Measurements from ENCODE around the gene COL28A1.
"Not testable (repeated sequence)": the region's sequence is repeated elsewhere in the genome, so short reads cannot be mapped to it uniquely, and the experiment has no call there.

The COL28A1 gene

GRCh38 chr7:7424151-7424873, 111.4 kb downstream of the COL28A1 start:
- Mint-ChIP-seq H3K4me1 (ENCODE audit: low read depth) (peaks cover 8% of the 10 kb centered on the region), H3K9me3 (no peaks in the 10 kb centered on the region), H3K27me3 (ENCODE audit: low read depth) (peaks cover 11% of the 10 kb centered on the region), H3K36me3 (ENCODE audit: low read depth) (no peaks in the 10 kb centered on the region), H3K27ac (no peak overlapping the region), H3K4me3 (peak overlapping the region; percentile 67)
- peak; percentile 8 for DNase-seq (ENCODE audit: low spot score)

DNA sequence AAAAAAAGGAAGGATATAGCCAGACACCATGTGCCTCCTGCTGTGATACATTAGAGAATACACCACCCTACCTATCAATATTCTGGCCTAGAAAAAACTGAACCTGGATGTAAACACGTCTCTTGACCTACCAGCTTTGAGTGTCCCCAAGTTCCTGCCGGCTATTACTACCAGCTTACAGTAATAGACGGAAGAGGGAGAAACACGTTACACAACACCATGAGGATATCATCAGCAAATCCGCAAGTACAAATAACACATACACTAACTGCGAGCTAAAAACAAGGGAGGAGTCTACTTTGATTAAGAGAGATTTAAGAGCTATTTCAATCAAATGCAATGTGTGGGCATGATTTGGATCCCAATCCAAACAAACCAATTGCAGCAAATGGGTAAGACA, 113.0 kb downstream of the COL28A1 start:
- H3K4me1 Mint-ChIP-seq (ENCODE audit: low read depth): peaks cover 8% of the 10 kb centered on the region
- peaks cover 4% of the 10 kb centered on the region for H3K27me3 Mint-ChIP-seq (ENCODE audit: low read depth)
- no peak overlapping the region for H3K27ac Mint-ChIP-seq
- DNase-seq (ENCODE audit: low spot score): no peak
- no peaks in the 10 kb centered on the region for H3K9me3 Mint-ChIP-seq
- no peak overlapping the region for H3K4me3 Mint-ChIP-seq
- H3K36me3 Mint-ChIP-seq (ENCODE audit: low read depth): no peaks in the 10 kb centered on the region

DNA sequence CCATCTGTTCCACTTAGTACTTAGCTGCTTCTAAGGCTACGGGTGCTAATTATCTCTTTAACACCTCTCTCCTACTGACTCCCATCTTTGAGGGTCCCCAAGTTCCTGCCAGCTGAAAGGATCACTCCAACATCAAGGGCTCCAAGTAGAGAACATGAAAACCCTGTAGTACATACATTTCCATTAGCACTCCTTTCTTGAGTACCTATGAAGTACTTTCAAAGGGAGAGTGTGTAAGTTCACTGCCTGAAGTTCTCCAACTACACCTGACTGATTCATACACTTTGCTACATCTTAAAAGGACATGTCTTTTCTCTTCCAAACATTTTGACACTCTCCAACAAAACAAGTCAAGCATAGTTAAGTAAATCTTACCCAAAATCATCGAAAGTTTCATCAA, 113.8 kb downstream of the COL28A1 start:
- Mint-ChIP-seq H3K9me3 (no peaks in the 10 kb centered on the region), H3K27ac (no peak overlapping the region), H3K4me1 (ENCODE audit: low read depth) (peaks cover 8% of the 10 kb centered on the region), H3K27me3 (ENCODE audit: low read depth) (peaks cover 3% of the 10 kb centered on the region), H3K36me3 (ENCODE audit: low read depth) (no peaks in the 10 kb centered on the region), H3K4me3 (no peak overlapping the region)
- DNase-seq (ENCODE audit: low spot score): no peak

- H3K36me3 Mint-ChIP-seq (ENCODE audit: low read depth): no peaks in the 10 kb centered on the region
- H3K9me3 Mint-ChIP-seq: no peaks in the 10 kb centered on the region
- H3K4me3 Mint-ChIP-seq: no peak overlapping the region
- DNase-seq (ENCODE audit: low spot score): no peak
- peaks cover 10% of the 10 kb centered on the region for H3K4me1 Mint-ChIP-seq (ENCODE audit: low read depth)
- peaks cover 2% of the 10 kb centered on the region for H3K27me3 Mint-ChIP-seq (ENCODE audit: low read depth)
- H3K27ac Mint-ChIP-seq: no peak overlapping the region
Observed at GRCh38 chr7:7418997-7419396, 116.7 kb downstream of the COL28A1 start.

DNA sequence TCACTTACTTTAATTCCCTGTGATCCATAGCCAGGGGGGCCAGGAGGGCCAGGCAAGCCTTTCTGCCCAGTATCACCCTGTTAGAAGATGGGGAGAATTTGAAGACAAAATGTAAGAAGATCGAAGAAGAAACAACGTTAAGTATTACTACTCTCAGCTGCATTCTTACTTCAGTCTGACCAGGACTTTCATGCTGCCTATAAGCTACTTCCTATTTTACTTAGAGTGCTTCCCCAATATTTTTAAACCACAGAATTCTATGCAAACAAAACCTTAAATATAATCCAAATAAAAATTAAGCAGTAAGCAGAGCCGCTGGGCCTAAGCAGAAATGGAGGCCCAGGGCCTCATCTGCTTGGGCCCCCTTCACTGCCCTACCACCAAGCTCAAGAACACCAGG, 117.8 kb downstream of the COL28A1 start:
- Mint-ChIP-seq H3K27me3 (ENCODE audit: low read depth) (peaks cover 2% of the 10 kb centered on the region), H3K9me3 (no peaks in the 10 kb centered on the region), H3K4me3 (no peak overlapping the region), H3K4me1 (ENCODE audit: low read depth) (peaks cover 10% of the 10 kb centered on the region), H3K36me3 (ENCODE audit: low read depth) (no peaks in the 10 kb centered on the region), H3K27ac (no peak overlapping the region)
- no peak for DNase-seq (ENCODE audit: low spot score)

- Mint-ChIP-seq H3K9me3 (no peaks in the 10 kb centered on the region), H3K27ac (no peak overlapping the region), H3K4me3 (no peak overlapping the region), H3K36me3 (ENCODE audit: low read depth) (no peaks in the 10 kb centered on the region), H3K27me3 (ENCODE audit: low read depth) (peaks cover 2% of the 10 kb centered on the region), H3K4me1 (ENCODE audit: low read depth) (peaks cover 10% of the 10 kb centered on the region)
- no peak for DNase-seq (ENCODE audit: low spot score)
Observed at GRCh38 chr7:7417414-7417813, 118.3 kb downstream of the COL28A1 start.

- peak overlapping the region; percentile 42 for H3K27ac Mint-ChIP-seq
- H3K36me3 Mint-ChIP-seq (ENCODE audit: low read depth): no peaks in the 10 kb centered on the region
- H3K27me3 Mint-ChIP-seq (ENCODE audit: low read depth): peaks cover 2% of the 10 kb centered on the region
- H3K9me3 Mint-ChIP-seq: no peaks in the 10 kb centered on the region
- no peak for DNase-seq (ENCODE audit: low spot score)
- H3K4me1 Mint-ChIP-seq (ENCODE audit: low read depth): peaks cover 10% of the 10 kb centered on the region
- no peak overlapping the region for H3K4me3 Mint-ChIP-seq
Observed at GRCh38 chr7:7416031-7416858, 119.4 kb downstream of the COL28A1 start.

DNA sequence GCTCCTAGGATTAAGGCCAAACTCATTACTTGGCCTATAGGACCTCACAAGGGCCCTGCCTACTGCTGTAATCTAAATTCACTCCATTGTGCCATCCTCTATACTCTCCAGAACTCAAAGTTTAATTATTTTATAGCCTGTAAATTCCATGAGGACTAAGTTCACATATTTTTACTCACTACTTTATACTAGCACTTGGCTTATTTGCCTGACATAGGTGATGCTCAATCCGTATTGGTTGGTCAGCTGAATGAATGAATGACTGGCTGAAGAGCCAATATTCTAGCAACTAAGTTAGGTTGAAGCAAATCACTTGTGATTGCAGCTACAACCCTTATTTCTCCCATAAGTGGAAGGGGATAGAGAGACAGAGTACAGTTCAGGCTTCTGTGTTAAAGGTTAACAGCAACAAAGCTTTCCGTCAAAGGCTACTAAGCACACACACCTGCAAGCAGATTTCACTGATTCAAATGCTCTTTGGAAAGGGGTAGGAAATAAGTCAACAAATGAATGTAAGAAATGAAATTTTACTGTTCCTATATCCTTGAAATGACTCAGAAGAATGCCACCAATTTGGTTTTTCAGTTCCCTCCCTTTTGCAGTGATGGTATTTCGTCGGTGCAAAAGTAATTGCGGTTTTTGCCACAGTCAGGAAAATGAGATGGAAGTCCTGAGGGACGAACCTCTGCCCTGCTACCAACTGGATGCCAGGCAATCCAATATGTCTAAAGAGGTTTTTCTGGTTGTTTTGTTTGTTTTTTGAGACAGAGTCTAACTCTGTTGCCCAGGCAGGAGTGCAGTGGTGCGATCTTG, 120.7 kb downstream of the COL28A1 start:
- peaks cover 10% of the 10 kb centered on the region for H3K4me1 Mint-ChIP-seq (ENCODE audit: low read depth)
- no peaks in the 10 kb centered on the region for H3K36me3 Mint-ChIP-seq (ENCODE audit: low read depth)
- no peak overlapping the region for H3K27ac Mint-ChIP-seq
- peaks cover 2% of the 10 kb centered on the region for H3K27me3 Mint-ChIP-seq (ENCODE audit: low read depth)
- no peak for DNase-seq (ENCODE audit: low spot score)
- H3K4me3 Mint-ChIP-seq: no peak overlapping the region
- no peaks in the 10 kb centered on the region for H3K9me3 Mint-ChIP-seq

DNA sequence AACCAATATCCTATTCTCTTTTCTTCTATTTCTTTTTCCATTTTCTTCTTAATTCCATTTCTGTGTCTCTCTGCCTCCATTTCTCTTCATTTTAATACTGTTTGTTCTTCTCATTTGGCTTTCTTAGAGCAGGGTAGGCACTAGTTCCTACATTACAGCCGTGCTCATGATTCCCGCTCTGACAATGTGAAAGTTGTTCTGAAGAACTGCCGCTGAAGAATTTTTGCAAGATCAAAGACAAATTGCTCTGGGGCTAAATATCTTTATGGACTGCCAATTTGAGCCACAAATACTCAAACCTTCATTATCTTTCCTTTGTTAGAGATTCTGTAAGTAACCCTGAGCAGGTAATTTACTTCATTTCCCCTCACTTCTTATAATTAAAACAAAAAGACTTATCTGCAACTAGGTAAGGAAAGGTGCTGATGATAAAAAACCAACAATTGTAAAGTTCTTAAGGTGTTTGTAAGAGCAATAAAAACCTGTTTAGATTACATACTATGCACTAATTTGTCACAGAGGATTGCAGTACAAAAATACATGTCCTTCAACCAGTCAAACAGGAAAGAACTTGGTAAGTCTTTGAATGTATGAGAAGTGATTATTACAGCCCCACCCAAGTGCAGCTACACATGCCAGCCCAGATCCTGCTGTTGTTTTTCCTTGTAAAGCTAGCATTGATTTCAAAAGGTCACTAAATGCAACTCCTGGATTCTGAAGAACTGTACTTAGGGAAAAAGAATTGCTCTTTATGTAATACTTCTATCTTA, 127.5 kb downstream of the COL28A1 start:
- no peak for DNase-seq (ENCODE audit: low spot score)
- no peak overlapping the region for H3K27ac Mint-ChIP-seq
- H3K36me3 Mint-ChIP-seq (ENCODE audit: low read depth): no peaks in the 10 kb centered on the region
- peaks cover 20% of the 10 kb centered on the region for H3K27me3 Mint-ChIP-seq (ENCODE audit: low read depth)
- H3K4me3 Mint-ChIP-seq: no peak overlapping the region
- H3K4me1 Mint-ChIP-seq (ENCODE audit: low read depth): no peaks in the 10 kb centered on the region
- peaks cover 11% of the 10 kb centered on the region for H3K9me3 Mint-ChIP-seq

GRCh38 chr7:7405461-7405860, 130.2 kb downstream of the COL28A1 start:
- DNase-seq (ENCODE audit: low spot score): no peak
- Mint-ChIP-seq H3K36me3 (ENCODE audit: low read depth) (no peaks in the 10 kb centered on the region), H3K4me1 (ENCODE audit: low read depth) (no peaks in the 10 kb centered on the region), H3K9me3 (peaks cover 11% of the 10 kb centered on the region), H3K27ac (no peak overlapping the region), H3K27me3 (ENCODE audit: low read depth) (peaks cover 23% of the 10 kb centered on the region), H3K4me3 (no peak overlapping the region)

DNA sequence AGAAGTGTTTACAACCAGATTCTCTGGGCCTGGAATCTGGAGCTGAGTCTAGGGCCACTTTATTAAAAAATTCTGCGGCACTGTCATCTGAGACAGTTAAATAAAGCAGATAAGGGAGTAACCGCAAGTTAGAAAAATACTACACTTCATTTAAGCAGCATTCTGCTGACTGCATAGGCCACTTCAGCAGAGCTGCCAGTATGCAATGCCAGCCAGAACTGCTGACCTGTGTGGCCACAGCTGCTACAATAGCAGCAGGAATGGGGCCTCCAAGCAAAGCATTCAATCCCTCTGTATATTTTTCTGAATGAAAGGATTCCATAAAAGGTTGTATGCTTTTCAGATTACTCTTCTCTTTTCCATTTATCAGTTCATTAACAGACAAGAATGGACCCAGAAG, 136.0 kb downstream of the COL28A1 start:
- H3K36me3 Mint-ChIP-seq (ENCODE audit: low read depth): no peaks in the 10 kb centered on the region
- H3K27me3 Mint-ChIP-seq (ENCODE audit: low read depth): peaks cover 3% of the 10 kb centered on the region
- no peak for DNase-seq (ENCODE audit: low spot score)

DNA sequence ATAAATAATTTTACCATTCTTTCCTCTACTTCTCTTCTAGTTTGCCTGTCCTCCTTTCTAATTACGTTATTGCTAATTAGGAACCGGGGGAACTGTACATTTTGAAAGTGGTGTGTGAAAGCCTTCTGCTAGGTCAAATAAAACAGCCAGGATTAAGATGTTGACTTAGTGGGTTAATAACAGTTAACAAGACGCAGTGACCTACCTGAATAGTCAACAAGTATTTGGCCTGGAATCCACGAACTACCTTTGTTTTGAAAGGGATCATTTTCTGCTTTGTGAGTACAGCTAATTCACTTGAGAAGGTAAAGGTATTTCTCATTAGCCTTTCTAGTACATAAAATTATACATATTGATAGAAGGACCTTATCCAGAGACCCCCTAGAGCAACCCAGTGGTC, 139.9 kb downstream of the COL28A1 start:
- H3K27ac Mint-ChIP-seq: no peak overlapping the region
- peaks cover 5% of the 10 kb centered on the region for H3K27me3 Mint-ChIP-seq (ENCODE audit: low read depth)
- DNase-seq (ENCODE audit: low spot score): no peak
- H3K4me3 Mint-ChIP-seq: no peak overlapping the region
- H3K36me3 Mint-ChIP-seq (ENCODE audit: low read depth): no peaks in the 10 kb centered on the region
- peaks cover 13% of the 10 kb centered on the region for H3K9me3 Mint-ChIP-seq
- no peaks in the 10 kb centered on the region for H3K4me1 Mint-ChIP-seq (ENCODE audit: low read depth)

More for the DNA sequence above, 136.0 kb downstream of the COL28A1 start:
- no peak overlapping the region for H3K27ac Mint-ChIP-seq
- no peak overlapping the region for H3K4me3 Mint-ChIP-seq
- no peaks in the 10 kb centered on the region for H3K4me1 Mint-ChIP-seq (ENCODE audit: low read depth)
- no peaks in the 10 kb centered on the region for H3K9me3 Mint-ChIP-seq

DNA sequence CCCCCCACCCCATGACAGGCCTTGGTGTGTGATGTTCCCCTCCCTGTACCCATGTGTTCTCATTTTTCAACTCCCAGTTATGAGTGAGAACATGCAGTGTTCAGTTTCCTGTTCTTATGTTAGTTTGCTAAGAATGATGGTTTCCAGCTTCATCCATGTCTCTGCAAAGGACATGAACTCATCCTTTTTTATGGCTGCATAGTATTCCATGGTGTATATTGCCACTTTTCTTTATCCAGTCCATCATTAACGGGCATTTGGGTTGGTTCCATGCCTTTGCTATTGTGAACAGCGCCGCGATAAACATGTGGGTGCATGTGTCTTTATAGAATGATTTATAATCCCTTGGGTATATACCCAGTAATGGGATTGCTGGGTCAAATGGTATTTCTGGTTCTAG, 147.5 kb downstream of the COL28A1 start:
- DNase-seq (ENCODE audit: low spot score); H3K36me3 Mint-ChIP-seq (ENCODE audit: low read depth); H3K4me3 Mint-ChIP-seq; H3K27me3 Mint-ChIP-seq (ENCODE audit: low read depth); H3K4me1 Mint-ChIP-seq (ENCODE audit: low read depth); H3K27ac Mint-ChIP-seq: not testable (repeated sequence)
- H3K9me3 Mint-ChIP-seq: peaks cover 14% of the 10 kb centered on the region

Measured in T-helper 2 cell treated with Interferon-gamma antibody and Interleukin-4, amounts not matched to agents 5 μg/mL and 100 μg/mL, for 36 hours (primary cell).